Caco-2 (cell line): Measurements from ENCODE around the gene MTCL3.

Experiments
- BruUV-seq: library from RNA; stranded (reverse); fragments of 400-500 nt; replicated peaks from 2 replicates; lab custom pipeline; 2021; lab: Mats Ljungman, UMichigan
- CTCF ChIA-PET: fragments of 300-600 bp; sonication (Branson Sonifier 250); formaldehyde crosslinking; loops from one replicate; lab custom pipeline; 2022; ENCODE audit warnings: antibody characterized with exemption; lab: Charles Lee
- POLR2A ChIA-PET: fragments of 300-600 bp; sonication (Branson Sonifier 250); formaldehyde crosslinking; loops from one replicate; lab custom pipeline; 2022; ENCODE audit warnings: antibody characterized with exemption; lab: Charles Lee
- DNase-seq, 2 experiments: peaks; one replicate each; pipeline versions ENCODE4 v3.0.0 to v3.0.0-alpha.2; 2020 to 2022
- H3K27me3 ChIP-seq: replicated peaks from 2 replicates; pipeline ENCODE4 v1.6.0; 2011; ENCODE audit warnings: low read length; ENCODE audit not compliant: control insufficient read depth, insufficient read depth
- H3K36me3 ChIP-seq: 2 replicates; pipeline ENCODE4 v1.5.1; 2011; ENCODE audit warnings: low read length; ENCODE audit not compliant: control insufficient read depth, insufficient read depth
- H3K4me1 ChIP-seq: fragments of 250-450 bp; sonication (Bioruptor Pico); 2 replicates; pipeline ENCODE4 v1.5.1; 2020; ENCODE audit warnings: mild to moderate bottlenecking
- H3K4me3 ChIP-seq: 2 replicates; pipeline ENCODE4 v1.5.1; 2011; ENCODE audit warnings: low read depth, mild to moderate bottlenecking, control low read depth, low read length
- H3K9me3 ChIP-seq: fragments of 250-450 bp; sonication (Bioruptor Pico); 2 replicates; pipeline ENCODE4 v1.5.1; 2020; ENCODE audit warnings: mild to moderate bottlenecking, moderate library complexity
- H3K27ac Mint-ChIP-seq: one replicate; pipeline ENCODE4 v1.8.0; 2022; ENCODE audit warnings: mixed read lengths; ENCODE audit not compliant: unreplicated experiment
- H3K27me3 Mint-ChIP-seq: one replicate; pipeline ENCODE4 v1.8.0; 2022; ENCODE audit warnings: mixed read lengths; ENCODE audit not compliant: insufficient read depth, unreplicated experiment
- H3K36me3 Mint-ChIP-seq: one replicate; pipeline ENCODE4 v1.8.0; 2022; ENCODE audit warnings: mild to moderate bottlenecking, mixed read lengths; ENCODE audit not compliant: insufficient read depth, unreplicated experiment
- H3K4me1 Mint-ChIP-seq: one replicate; pipeline ENCODE4 v1.8.0; 2022; ENCODE audit warnings: low read depth, mixed read lengths; ENCODE audit not compliant: unreplicated experiment
- H3K4me3 Mint-ChIP-seq: one replicate; pipeline ENCODE4 v1.8.0; 2022; ENCODE audit warnings: mild to moderate bottlenecking, moderate library complexity, mixed read lengths; ENCODE audit not compliant: unreplicated experiment
- H3K9me3 Mint-ChIP-seq: one replicate; pipeline ENCODE4 v1.8.0; 2022; ENCODE audit warnings: mixed read lengths; ENCODE audit not compliant: unreplicated experiment
- CTCF ChIP-seq, 2 experiments: fragments of 200-600 bp in 1 of 2; IDR thresholded peaks; 1 replicate in 1 of 2; 2 replicates in 1 of 2; pipeline versions ENCODE4 v1.5.1 to v1.8.0; 2011 to 2022; ENCODE audit warnings: antibody characterized with exemption in 1 of 2, control low read depth in 1 of 2, inconsistent platforms in 1 of 2, low read depth in 1 of 2, low read length in 1 of 2, mild to moderate bottlenecking in 1 of 2, moderate library complexity in 1 of 2; ENCODE audit not compliant: insufficient read depth in 1 of 2, severe bottlenecking in 1 of 2, unreplicated experiment in 1 of 2
- intact Hi-C: fragments of 100-400 bp; cut with micrococcal nuclease; formaldehyde crosslinking; loops from one replicate; pipeline ENCODE4 v1.10.0; 2022; ENCODE audit not compliant: unreplicated experiment

The MTCL3 gene

GRCh38 chr6:127515234-127515793, 3.8 kb downstream of the MTCL3 start:
- H3K27me3 ChIP-seq: peaks cover 1% of the 10 kb centered on the region; the same call in 1 of the 2 replicates

GRCh38 chr6:127514773-127515227, 4.3 kb downstream of the MTCL3 start:
- Histone ChIP-seq H3K4me1 (no peaks in the 10 kb centered on the region), H3K4me3 (no peak overlapping the region), H3K9me3 (no peaks in the 10 kb centered on the region), H3K36me3 (no peaks in the 10 kb centered on the region), H3K27me3 (peaks cover 1% of the 10 kb centered on the region; the same call in 1 of the 2 replicates)
- Mint-ChIP-seq H3K4me3 (no peak overlapping the region), H3K27ac (no peak overlapping the region), H3K9me3 (no peaks in the 10 kb centered on the region), H3K27me3 (peaks cover 21% of the 10 kb centered on the region), H3K4me1 (no peaks in the 10 kb centered on the region), H3K36me3 (no peaks in the 10 kb centered on the region)
- CTCF ChIA-PET: no interaction called here
- intact Hi-C loops: no loop called here
- POLR2A ChIA-PET: no interaction called here
- TF ChIP-seq CTCF (IDR thresholded peaks at IDR 0.05; ENCODE audit: insufficient read depth in 1 of 2, low read depth in 1 of 2, low read length in 1 of 2, severe bottlenecking in 1 of 2, unreplicated experiment in 1 of 2): no peak
- no TSS peak for BruUV-seq
- DNase-seq: no peak

More at GRCh38 chr6:127515234-127515793, 3.8 kb downstream of the MTCL3 start:
- peak in 1 of 2 experiments; percentile 6 for DNase-seq
- Histone ChIP-seq H3K9me3 (no peaks in the 10 kb centered on the region), H3K4me3 (peak overlapping the region; percentile 39), H3K4me1 (no peaks in the 10 kb centered on the region), H3K36me3 (no peaks in the 10 kb centered on the region)
- Mint-ChIP-seq H3K9me3 (no peaks in the 10 kb centered on the region), H3K36me3 (no peaks in the 10 kb centered on the region), H3K27ac (no peak overlapping the region), H3K27me3 (peaks cover 16% of the 10 kb centered on the region), H3K4me3 (peak overlapping the region; percentile 73), H3K4me1 (no peaks in the 10 kb centered on the region)
- intact Hi-C loops: no loop called here
- no TSS peak for BruUV-seq
- TF ChIP-seq CTCF (IDR thresholded peaks at IDR 0.05; ENCODE audit: insufficient read depth in 1 of 2, low read depth in 1 of 2, low read length in 1 of 2, severe bottlenecking in 1 of 2, unreplicated experiment in 1 of 2): no peak
- CTCF ChIA-PET: interaction anchor here (0.7 to 1.3 kb wide), 4 partner anchors 24 to 249 kb away, joined by 3 to 5 read pairs (median 3); partner anchors contain the start of gene RNF146
- POLR2A ChIA-PET: interaction anchor here (0.7 kb wide), 1 partner anchor 24 kb away, joined by 9 read pairs; no protein-coding TSS in a partner anchor

- DNase-seq: no peak
- no peaks in the 10 kb centered on the region for H3K36me3 Mint-ChIP-seq
- CTCF ChIA-PET: no interaction called here
- H3K9me3 Mint-ChIP-seq: no peaks in the 10 kb centered on the region
- BruUV-seq: no TSS peak
- no peaks in the 10 kb centered on the region for H3K4me1 Mint-ChIP-seq
- TF ChIP-seq CTCF (IDR thresholded peaks at IDR 0.05; ENCODE audit: insufficient read depth in 1 of 2, low read depth in 1 of 2, low read length in 1 of 2, severe bottlenecking in 1 of 2, unreplicated experiment in 1 of 2): no peak
- POLR2A ChIA-PET: no interaction called here
- intact Hi-C loops: no loop called here
- peaks cover 1% of the 10 kb centered on the region; the same call in 1 of the 2 replicates for H3K27me3 ChIP-seq
- no peak overlapping the region for H3K4me3 ChIP-seq
- H3K36me3 ChIP-seq: no peaks in the 10 kb centered on the region
- H3K9me3 ChIP-seq: no peaks in the 10 kb centered on the region
- H3K27ac Mint-ChIP-seq: no peak overlapping the region
- H3K27me3 Mint-ChIP-seq: peaks cover 19% of the 10 kb centered on the region
- no peaks in the 10 kb centered on the region for H3K4me1 ChIP-seq
- no peak overlapping the region for H3K4me3 Mint-ChIP-seq
Measured at GRCh38 chr6:127514179-127514772, 4.9 kb downstream of the MTCL3 start.
